ENCODE data around the gene HS6ST1. TPM values are rescaled to one million over a fixed set of nuclear protein-coding genes. Genes with fewer than 3 reads are reported as not detected.
A peak's percentile ranks its signal among the peaks of the same experiment; 100 is the strongest.

HS6ST1 gene
- total RNA-seq, 3 donors from 2014 or later (not counting 1 experiment from before 2014, with no cell fraction given): 18.9 to 35.9 (median 28.8) TPM

DNA sequence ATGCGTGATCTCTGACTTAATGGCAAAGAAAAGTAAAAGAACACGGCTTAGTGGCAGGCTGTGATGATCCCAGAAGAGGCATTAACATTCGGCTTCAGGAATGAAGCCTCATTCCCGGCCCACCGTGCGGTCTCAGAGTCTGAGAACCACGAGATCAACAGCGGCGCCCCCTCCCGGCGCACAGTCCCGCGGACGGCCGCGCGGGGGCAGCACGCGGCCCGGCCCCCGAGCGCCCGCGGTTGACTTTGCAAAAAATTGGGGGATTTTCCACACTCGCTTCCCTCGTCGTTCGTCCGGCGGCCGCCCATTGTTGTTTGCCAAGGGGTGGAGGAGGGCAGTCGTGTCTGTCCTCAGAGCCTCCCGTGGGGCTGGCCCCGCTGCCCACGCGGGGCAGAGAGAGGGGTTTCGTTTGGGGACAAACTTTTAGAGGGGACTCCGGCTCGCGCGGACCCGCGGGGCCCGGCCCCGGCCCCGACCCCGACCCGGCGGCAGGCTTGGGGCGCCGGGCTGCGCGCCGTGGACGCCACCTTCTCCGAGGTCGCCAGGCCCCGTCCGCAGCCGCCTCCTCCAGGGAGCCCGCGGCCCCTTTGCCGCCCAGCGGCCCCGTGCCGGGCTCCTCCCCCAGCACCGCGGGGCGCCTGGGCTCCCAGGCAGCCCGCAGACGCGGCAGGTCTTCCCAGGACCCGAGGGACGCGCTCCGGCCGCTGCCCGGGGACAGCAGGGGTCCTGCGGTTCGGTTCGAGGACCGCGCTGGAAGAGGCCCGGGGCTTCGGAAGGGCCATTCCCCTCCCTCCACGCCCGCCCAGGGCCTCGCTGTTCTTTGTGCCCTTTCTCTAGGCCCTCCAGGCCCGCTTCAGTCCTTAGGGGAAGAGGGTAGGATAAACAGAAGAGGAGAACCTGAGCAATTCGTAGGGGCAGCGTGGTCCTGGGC is 3.4 kb upstream of the HS6ST1 start:
- TF ChIP-seq, protein P1, sequence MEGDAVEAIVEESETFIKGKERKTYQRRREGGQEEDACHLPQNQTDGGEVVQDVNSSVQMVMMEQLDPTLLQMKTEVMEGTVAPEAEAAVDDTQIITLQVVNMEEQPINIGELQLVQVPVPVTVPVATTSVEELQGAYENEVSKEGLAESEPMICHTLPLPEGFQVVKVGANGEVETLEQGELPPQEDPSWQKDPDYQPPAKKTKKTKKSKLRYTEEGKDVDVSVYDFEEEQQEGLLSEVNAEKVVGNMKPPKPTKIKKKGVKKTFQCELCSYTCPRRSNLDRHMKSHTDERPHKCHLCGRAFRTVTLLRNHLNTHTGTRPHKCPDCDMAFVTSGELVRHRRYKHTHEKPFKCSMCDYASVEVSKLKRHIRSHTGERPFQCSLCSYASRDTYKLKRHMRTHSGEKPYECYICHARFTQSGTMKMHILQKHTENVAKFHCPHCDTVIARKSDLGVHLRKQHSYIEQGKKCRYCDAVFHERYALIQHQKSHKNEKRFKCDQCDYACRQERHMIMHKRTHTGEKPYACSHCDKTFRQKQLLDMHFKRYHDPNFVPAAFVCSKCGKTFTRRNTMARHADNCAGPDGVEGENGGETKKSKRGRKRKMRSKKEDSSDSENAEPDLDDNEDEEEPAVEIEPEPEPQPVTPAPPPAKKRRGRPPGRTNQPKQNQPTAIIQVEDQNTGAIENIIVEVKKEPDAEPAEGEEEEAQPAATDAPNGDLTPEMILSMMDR (IDR thresholded peaks at IDR 0.05): peak; percentile 96
- Histone ChIP-seq H3K36me3 (ENCODE audit: control insufficient read depth, insufficient read depth, low read length) (no peaks in the 10 kb centered on the region), H3K4me1 (ENCODE audit: control insufficient read depth, insufficient read depth, low read length) (peaks cover 27% of the 10 kb centered on the region), H3K27me3 (ENCODE audit: control insufficient read depth, insufficient read depth, low read length) (no peaks in the 10 kb centered on the region), H3K9me3 (ENCODE audit: control insufficient read depth, insufficient read depth, low read length) (no peaks in the 10 kb centered on the region), H3K4me3 (ENCODE audit: low read length) (peak overlapping the region; percentile 46), H3K27ac (ENCODE audit: low read length) (no peak overlapping the region)
- Mint-ChIP-seq H3K27me3 (ENCODE audit: low read depth in 2 of 2) (peaks cover 0 to 8% of the 10 kb centered on the region in 2 donors), H3K27ac (peak overlapping the region; percentile 57 to 75), H3K4me1 (peaks cover 21 to 25% of the 10 kb centered on the region in 2 donors), H3K36me3 (no peaks in the 10 kb centered on the region), H3K9me3 (no peaks in the 10 kb centered on the region), H3K4me3 (peak overlapping the region; percentile 72)
- intact Hi-C loops (cut with micrococcal nuclease): no loop called here
- WGBS (ENCODE audit: insufficient coverage): 7% methylated on average over 91 of the region's 91 CpGs
- ATAC-seq (peak; percentile 72 to 83 (median 73)), DNase-seq (peak; percentile 86 to 90)

DNA sequence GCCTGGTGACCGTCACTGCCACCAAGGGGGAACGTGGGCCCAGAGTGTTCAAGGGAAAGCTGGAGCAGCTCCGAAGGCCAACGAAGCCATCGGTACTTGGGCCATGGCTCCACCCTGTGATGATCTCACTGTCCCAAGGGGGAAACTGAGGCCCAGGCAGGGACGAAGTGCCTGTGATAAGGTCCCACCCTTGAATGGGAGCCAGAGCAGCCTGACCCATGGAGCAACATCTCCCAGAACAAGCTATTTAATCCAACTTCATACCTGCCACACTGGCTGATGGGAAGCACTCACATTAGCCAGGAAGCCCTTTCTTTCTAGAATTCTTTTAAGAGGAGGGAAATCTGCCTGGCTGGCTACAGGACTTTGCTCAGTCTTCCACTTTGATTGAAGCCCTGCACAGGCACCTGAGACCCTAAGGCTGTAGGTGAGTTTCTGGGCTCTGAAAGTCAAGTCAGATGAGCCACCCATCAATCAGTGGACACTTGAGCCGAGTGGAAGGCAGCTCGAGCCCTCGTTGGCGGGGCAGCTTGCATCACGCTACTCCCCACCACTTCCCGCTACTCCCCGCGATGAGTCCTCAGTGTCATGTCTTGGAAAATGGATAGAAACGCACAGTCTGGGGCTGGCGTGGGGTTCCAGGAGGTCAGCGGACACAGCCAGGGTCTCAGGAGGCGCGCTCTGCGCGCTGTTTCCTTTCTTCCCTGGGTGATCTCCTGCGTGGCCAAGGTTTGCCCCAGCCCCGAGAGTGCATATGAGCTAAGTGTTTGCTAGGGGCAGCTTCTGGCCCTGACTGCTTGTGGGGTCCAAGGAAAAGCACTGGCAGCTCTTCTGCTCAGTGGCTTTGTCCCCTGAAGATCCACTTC is 2.5 kb upstream of the HS6ST1 start:
- Histone ChIP-seq H3K27ac (ENCODE audit: low read length) (no peak overlapping the region), H3K9me3 (ENCODE audit: control insufficient read depth, insufficient read depth, low read length) (no peaks in the 10 kb centered on the region), H3K4me3 (ENCODE audit: low read length) (no peak overlapping the region), H3K4me1 (ENCODE audit: control insufficient read depth, insufficient read depth, low read length) (peaks cover 36% of the 10 kb centered on the region), H3K36me3 (ENCODE audit: control insufficient read depth, insufficient read depth, low read length) (no peaks in the 10 kb centered on the region), H3K27me3 (ENCODE audit: control insufficient read depth, insufficient read depth, low read length) (no peaks in the 10 kb centered on the region)
- H3K9me3 Mint-ChIP-seq: no peaks in the 10 kb centered on the region
- peaks cover 29 to 34% of the 10 kb centered on the region in 2 donors for H3K4me1 Mint-ChIP-seq
- no peaks in the 10 kb centered on the region for H3K36me3 Mint-ChIP-seq
- intact Hi-C loops (cut with micrococcal nuclease): no loop called here
- DNase-seq: peak; percentile 16 to 19
- ATAC-seq: no peak
- H3K27ac Mint-ChIP-seq: peak overlapping the region; percentile 57 to 75
- H3K27me3 Mint-ChIP-seq (ENCODE audit: low read depth in 2 of 2): peaks cover 0 to 8% of the 10 kb centered on the region in 2 donors
- WGBS (ENCODE audit: insufficient coverage): 86% methylated on average over 23 of the region's 23 CpGs
- TF ChIP-seq, protein P1 (IDR thresholded peaks at IDR 0.05): no peak
- H3K4me3 Mint-ChIP-seq: peak overlapping the region; percentile 72

DNA sequence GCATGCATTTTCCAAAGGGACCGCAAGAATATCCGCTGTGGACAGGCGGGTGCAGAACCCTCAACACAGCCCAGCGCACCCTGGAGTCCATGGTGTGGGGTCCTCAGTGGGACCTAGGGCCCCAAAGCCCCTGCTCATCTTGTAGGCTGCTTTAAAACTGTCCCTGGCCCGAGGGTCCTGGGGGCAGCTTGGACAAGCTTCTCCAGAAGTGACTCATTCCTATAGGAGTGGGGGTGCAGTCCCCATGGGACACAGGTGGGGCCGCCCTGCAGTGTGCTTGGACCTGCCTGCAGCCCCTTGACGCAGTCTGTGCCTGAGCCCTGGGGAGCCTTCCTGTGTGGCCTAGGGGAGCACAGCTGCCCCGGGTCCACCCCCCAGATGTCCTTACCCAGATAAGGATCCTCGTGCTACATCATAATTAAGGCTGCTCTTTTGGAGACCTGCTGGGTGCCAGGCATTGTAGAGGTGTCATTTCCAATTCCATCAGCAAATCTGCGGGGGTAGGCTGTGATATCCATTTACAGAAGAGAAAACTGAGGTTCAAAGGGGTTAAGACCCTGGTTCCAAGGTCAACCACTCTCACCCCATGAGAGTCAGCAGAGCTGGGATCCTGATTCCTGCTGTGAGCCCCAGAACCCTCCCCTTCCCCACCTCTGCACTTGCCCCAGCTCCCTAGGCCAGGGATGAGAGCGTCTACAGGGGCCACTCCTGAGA is 1.7 kb upstream of the HS6ST1 start:
- Mint-ChIP-seq H3K4me3 (peak overlapping the region; percentile 72), H3K27ac (peak overlapping the region in 1 of 2 donors; percentile 75), H3K27me3 (ENCODE audit: low read depth in 2 of 2) (peaks cover 0 to 8% of the 10 kb centered on the region in 2 donors)

More for the DNA sequence above, 1.7 kb upstream of the HS6ST1 start:
- 88% methylated on average over 11 of the region's 11 CpGs for WGBS (ENCODE audit: insufficient coverage)
- H3K9me3 ChIP-seq (ENCODE audit: control insufficient read depth, insufficient read depth, low read length): no peaks in the 10 kb centered on the region
- Mint-ChIP-seq H3K4me1 (peaks cover 33 to 38% of the 10 kb centered on the region in 2 donors), H3K36me3 (no peaks in the 10 kb centered on the region), H3K9me3 (no peaks in the 10 kb centered on the region)
- H3K27ac ChIP-seq (ENCODE audit: low read length): no peak overlapping the region
- no peaks in the 10 kb centered on the region for H3K27me3 ChIP-seq (ENCODE audit: control insufficient read depth, insufficient read depth, low read length)
- TF ChIP-seq, protein P1 (IDR thresholded peaks at IDR 0.05): no peak
- no peak for DNase-seq
- H3K4me1 ChIP-seq (ENCODE audit: control insufficient read depth, insufficient read depth, low read length): peaks cover 44% of the 10 kb centered on the region
- ATAC-seq: no peak
- no peaks in the 10 kb centered on the region for H3K36me3 ChIP-seq (ENCODE audit: control insufficient read depth, insufficient read depth, low read length)
- H3K4me3 ChIP-seq (ENCODE audit: low read length): no peak overlapping the region
- intact Hi-C loops (cut with micrococcal nuclease): no loop called here

Measured in natural killer cell (primary cell).